HG03575 (cell line): ENCODE data around the gene ATP10A.
"Not testable (repeated sequence)": the region's sequence is repeated elsewhere in the genome, so short reads cannot be mapped to it uniquely, and the experiment has no call there.

Source experiments
- ATAC-seq: cut with Tn5 transposase; IDR thresholded peaks from one replicate; pipeline ENCODE4 v1.9.1; 2021; ENCODE audit not compliant: unreplicated experiment, insufficient number of reproducible peaks, low FRiP score; ENCODE audit errors: extremely low read depth

The ATP10A gene

GRCh38 chr15:25887870-25888269, 24.7 kb upstream of the ATP10A start:
- no peak for ATAC-seq

DNA sequence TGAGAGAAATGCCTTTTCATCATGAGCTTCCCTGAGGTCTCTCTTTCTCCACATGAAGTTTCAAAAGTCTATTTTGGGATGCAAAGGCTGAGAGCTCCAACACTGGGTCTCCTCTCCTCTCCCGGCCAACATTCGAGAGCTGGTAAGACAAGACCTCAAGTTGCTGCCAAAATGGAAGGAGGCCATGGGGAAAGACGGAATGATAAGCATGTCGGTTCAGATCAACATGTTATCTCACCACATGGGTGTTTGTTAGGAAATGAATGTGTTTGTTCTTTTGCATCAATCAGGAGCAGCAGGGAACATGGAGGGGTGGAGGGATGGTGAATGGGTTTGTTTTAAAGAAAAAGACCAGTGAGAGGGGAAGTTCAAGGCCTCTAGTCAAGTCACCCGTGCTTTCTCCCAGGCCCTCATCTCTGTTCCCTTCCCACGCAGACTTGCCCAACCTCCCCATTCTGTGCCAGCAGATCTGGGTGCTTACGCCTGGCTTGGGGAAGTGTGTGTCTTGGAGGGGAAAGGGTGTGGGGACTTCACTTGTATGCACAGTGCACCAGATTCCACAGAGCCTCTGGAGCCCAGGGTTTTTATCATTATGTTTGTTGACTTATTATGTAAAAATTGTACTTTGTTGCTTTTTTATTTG, 23.5 kb upstream of the ATP10A start:
- ATAC-seq: no peak

DNA sequence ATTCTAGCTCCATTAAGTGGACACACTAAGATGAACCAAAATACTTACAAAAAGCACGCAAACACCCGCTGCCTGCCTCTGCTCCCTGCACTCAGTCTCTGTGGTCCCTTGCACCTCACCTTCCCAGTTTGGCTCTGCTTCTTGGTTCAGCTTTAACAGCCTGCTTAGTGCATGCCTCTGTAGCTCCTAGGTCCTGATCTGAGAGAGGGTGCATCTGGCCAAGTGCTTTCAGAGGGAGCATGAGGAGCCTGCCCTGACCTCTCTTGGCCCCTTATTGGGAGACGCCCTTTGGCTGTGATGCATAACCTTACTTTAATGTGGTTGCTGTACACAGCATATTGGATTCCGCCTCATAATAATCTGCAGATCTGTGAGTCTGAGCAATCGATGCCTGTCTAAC, 21.2 kb upstream of the ATP10A start:
- ATAC-seq: no peak

DNA sequence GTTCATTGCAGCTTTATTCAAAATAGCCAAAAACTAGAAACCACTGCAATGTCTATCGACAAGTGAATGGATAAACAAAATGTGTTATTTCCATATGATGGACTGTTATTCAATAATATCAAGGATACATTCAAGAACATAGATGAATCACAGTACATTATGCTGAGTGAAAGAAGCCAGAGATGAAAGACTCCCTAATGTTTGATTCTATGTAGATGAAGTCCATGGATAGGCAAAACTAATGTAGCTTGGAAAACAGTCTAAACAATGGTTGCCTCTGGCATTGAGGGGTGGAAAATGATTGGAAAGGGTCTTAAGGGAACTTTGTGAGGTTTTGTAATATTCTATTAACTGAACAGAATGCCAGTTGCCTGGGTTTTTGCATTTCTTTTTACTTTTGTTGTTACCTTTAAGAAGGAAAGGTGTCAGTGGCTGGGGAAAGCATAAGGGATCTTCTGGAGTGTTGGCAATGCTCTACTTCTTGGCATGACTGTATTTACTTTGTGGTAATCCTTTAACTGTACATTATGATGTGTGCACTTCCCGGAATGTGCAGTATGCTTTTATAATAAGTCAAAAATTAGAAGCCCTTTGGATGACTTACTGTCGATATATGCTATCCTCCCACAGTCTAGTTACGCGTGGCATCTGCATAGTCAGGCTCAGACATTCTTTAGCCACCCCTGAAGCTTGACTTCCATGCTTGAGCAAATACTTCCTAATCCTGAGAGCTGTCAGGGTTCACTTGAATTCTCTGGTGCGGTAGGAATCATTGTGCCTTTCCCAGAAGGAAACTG, 20.5 kb upstream of the ATP10A start:
- ATAC-seq: no peak

DNA sequence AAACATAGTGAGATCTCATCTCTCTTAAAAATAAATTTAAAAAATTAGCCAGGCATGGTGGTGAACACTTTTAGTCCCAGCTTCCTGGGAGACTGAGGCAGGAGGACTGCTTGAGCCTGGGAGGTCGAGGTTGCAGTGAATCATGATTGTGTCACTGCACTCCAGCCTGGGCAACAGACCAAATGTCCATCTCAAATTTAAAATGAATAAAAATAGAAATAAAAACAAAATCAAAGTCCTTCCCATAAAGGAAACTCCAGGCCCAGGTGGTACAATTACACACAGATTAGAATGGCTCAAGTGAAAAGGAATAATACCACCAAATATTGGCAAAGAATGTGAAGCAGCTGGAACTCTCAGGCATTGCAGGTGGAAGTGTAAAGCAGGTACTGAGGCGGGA, 19.3 kb upstream of the ATP10A start:
- no peak for ATAC-seq

DNA sequence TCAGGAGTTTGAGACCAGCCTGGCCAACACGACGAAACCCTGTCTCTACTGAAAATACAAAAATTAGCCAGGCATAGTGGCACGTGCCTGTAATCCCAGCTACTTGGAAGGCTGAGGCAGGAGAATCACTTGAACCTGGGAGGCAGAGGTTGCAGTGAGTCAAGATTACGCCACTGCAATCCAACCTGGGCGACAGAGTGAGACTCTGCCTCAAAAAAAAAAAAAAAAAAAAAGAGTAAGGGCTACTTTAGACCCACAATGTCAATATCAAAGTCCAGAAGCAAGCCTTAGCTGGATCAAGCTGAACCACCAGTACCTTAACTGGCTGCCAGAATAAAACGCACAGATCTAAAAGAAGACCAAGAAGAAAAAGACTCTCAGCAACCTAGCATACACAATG, 17.8 kb upstream of the ATP10A start:
- not testable (repeated sequence) for ATAC-seq

- ATAC-seq: no peak
These were observed 17.3 kb upstream of the ATP10A start for GRCh38 chr15:25880411-25880810.

- ATAC-seq: no peak
These were observed 16.3 kb upstream of the ATP10A start for GRCh38 chr15:25879438-25879837.

GRCh38 chr15:25877681-25878080, 14.6 kb upstream of the ATP10A start:
- ATAC-seq: no peak

DNA sequence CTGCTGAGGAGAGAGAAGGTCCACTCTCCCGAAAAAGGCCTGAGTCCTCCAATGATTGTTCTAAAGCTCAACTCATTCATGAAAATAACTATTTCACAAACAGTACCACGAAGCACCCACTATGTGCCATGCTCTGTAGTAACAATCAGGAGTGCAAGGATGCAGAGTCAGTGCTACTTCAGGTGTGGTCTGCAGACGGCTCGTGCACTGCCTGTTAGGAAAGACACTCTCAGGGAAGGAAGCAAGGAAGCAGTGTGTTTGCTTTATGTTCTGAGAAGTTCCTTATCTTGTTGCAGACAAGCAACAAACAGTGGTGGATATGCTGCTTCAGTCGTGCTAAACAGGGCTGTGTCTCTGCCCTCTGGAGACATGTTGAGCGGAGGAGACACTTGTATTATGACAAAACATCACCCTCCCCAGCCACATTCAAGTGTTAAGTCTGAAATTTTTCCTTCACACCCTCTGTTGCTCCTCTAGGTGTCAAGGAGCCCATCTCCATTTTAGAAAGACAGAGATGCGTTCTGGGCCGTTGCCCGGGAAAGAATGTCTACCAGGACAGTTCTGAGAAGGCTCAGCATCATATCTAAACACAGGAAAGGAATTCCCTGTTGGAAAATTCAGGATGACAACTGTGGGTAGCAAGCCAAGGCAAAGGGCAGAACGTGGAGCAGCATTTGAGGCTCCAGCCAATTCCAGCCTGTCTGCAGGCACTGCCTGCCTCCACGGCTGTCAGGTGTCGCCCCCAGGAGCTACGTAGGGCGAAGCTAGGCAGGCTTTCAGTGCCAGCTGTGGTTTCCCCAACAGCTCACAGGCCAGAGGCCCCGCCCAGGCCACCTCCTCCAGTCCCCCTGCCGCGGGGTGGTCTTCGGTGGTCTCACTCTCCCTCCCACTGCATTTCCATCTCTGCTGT, 13.4 kb upstream of the ATP10A start:
- no peak for ATAC-seq

DNA sequence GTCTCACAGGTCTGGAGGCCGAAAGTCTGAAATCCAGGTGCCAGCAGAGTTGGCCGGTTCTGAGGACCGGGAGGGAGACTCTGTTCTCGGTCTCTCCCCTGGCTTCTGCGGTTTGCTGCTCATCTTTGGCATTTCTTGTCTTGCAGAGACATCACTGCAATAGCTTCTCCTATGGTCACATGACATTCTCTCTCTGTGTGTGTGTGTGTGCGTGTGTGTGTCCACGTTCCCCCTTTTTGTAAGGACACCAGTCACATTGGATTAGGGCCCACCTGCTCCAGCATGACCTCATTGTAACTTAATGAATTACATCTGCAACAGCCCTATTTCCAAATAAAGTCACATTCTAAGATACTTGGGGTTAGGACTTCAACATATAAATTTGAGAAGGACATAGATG, 12.4 kb upstream of the ATP10A start:
- no peak for ATAC-seq

GRCh38 chr15:25874379-25874778, 11.3 kb upstream of the ATP10A start:
- no peak for ATAC-seq

GRCh38 chr15:25871403-25871802, 8.3 kb upstream of the ATP10A start:
- no peak for ATAC-seq

DNA sequence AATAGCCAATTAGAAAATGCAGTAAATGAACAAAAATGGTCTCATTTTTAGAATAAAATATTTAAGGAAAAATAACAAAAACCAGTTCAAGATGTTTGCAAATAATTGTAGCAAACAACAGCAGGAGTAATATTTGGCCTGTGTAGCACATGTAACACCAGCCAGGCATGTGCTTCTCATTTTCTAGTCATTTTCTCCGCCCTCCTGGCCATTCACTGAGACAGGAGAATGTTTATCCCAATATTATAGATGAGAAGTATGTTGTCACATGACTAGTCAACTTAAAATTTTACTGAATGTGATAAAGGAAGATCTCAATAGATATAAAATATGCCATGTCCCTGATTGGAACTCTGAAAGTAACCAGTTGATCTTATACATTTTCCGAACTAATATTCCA, 7.8 kb upstream of the ATP10A start:
- ATAC-seq: no peak

- ATAC-seq: no peak
These were observed 6.6 kb upstream of the ATP10A start for GRCh38 chr15:25869701-25870100.

- ATAC-seq: no peak
These were observed 3.7 kb upstream of the ATP10A start for GRCh38 chr15:25866874-25867273.

DNA sequence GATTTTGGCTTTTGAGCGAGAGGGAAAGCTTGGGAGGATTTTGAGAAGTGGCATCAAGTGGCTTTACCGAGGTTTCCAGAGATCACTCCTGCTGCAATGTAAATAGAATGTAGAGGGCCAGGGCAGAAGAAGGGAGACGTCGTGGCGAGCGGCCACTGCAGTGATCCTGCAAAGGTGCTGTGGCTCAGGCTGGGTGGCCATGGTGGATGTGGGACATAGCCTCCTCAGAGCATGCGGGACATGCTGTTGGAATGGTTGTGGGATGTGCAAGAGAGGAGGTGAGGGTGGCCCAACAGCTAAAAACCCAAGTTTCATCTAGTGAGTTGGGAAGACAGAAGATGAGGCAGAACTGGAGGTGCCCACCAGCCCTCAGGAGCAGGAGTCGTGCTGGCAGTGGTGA, 3.1 kb upstream of the ATP10A start:
- no peak for ATAC-seq

DNA sequence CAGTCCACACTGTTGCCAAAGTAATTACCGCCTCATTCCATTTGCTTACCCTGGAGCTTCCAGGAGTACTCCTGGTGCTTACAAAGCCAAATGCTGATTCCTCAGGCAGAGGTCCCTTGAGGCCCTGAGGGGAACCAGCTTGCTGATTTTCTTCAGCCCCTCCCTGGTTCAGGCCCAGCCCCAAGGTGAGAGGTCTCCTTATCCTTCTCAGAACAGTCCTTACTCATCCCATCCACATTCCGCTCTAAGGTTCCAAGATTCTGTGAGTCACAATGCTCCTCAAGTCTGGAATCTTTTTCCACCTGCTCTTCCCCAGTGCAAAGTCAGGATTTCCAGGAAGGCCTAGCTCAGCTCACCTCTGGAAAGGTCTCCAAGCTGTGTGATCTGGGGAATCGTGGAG, 1.8 kb upstream of the ATP10A start:
- no peak for ATAC-seq

GRCh38 chr15:25863968-25864580, 947 bp upstream of the ATP10A start:
- no peak for ATAC-seq
